ENCODE data around the gene UHRF2. TPM values are rescaled to one million over a fixed set of nuclear protein-coding genes. Genes with fewer than 3 reads are reported as not detected.

Gene UHRF2
- polyA plus RNA-seq, 1 experiment = 31.1 TPM

DNA sequence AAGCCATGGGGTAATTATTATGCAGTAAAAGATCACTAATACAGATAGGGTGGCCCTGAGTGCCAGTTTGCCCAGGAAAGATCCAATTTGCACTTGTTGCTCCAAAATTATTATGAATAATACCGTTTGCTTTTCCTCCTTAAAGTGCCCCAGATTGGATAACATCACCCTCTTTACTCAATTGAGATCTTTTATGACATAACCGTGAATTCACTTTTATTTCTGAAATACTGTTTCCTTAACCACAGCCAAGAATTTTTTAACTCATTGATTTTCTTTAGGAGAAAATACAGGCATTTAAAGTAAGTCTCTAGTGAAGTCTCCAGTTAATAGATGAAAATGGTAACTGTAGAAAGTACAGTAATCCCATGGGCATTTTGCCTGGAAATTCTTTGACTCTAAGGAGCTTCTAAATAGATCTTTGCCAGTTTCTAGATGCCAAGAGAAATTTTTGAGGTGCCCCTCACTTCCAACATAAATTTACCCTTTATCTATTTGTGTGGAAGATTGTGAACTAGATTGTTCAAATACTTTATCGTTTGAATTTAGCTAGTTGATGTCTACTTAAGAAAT is 99.2 kb downstream of the UHRF2 start:
- CTCF ChIA-PET = interaction anchor here (1.0 kb wide), 1 partner anchor 159 kb away, joined by 4 read pairs; no protein-coding TSS in a partner anchor
- Histone ChIP-seq H3K27me3 (ENCODE audit: control insufficient read depth, insufficient read depth, low read length) (no peaks in the 10 kb centered on the region), H3K4me3 (ENCODE audit: low read depth, low read length) (no peak overlapping the region), H3K36me3 (ENCODE audit: control insufficient read depth, insufficient read depth, low read length) (peaks cover 1% of the 10 kb centered on the region; the same call in 1 of the 2 replicates)
- POLR2A ChIA-PET = no interaction called here
- no peak for DNase-seq (ENCODE audit: low read depth)
- TF ChIP-seq CTCF (IDR thresholded peaks at IDR 0.05; ENCODE audit: insufficient read depth, low read depth, low read length) = no peak

GRCh38 chr9:6522263-6522662 is 109.3 kb downstream of the UHRF2 start:
- H3K27me3 ChIP-seq (ENCODE audit: control insufficient read depth, insufficient read depth, low read length) = no peaks in the 10 kb centered on the region
- no peak overlapping the region for H3K4me3 ChIP-seq (ENCODE audit: low read depth, low read length)
- TF ChIP-seq CTCF (IDR thresholded peaks at IDR 0.05; ENCODE audit: insufficient read depth, low read depth, low read length) = no peak
- ChIA-PET POLR2A (no interaction called here), CTCF (no interaction called here)
- no peaks in the 10 kb centered on the region for H3K36me3 ChIP-seq (ENCODE audit: control insufficient read depth, insufficient read depth, low read length)
- no peak for DNase-seq (ENCODE audit: low read depth)

DNA sequence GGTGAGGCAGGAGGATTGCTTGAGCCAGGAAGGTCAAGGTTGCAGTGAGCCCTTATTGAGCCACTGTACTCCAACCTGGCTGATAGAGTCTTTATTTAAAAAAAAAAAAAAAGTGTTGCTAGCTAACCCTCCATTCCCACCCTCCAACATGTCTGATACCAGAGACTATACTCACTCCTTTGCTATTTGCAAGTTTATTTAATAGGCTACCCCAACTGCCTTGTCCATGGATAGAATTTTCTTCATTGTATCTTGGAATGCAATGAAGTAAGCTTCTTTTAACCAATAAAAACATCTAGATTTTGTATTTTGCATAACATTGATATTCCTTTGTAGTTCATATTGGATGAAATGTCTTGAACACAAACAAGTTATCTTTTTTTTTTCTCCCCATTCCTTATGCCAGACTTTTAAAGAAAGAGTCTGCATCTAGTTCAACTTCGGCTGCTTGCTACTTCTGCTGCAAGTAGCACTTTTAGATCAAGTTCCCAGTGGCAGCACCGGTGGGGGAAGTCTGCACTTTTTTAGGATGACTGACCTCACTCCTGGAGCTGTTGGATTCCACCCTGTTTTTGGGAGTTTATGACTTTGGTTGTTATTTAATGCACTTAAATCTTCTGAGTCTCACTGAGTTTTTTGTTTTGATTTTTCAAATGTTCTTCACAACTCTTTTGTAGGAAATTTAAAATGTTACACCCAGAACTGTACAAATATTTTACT is 112.5 kb downstream of the UHRF2 start:
- H3K4me3 ChIP-seq (ENCODE audit: low read depth, low read length) = no peak overlapping the region
- CTCF ChIA-PET = interaction anchor here (0.6 to 1.1 kb wide), 2 partner anchors 10 to 20 kb away, joined by 3 read pairs; no protein-coding TSS in a partner anchor
- H3K27me3 ChIP-seq (ENCODE audit: control insufficient read depth, insufficient read depth, low read length) = no peaks in the 10 kb centered on the region
- POLR2A ChIA-PET = no interaction called here
- DNase-seq (ENCODE audit: low read depth) = no peak
- H3K36me3 ChIP-seq (ENCODE audit: control insufficient read depth, insufficient read depth, low read length) = no peaks in the 10 kb centered on the region
- TF ChIP-seq CTCF (IDR thresholded peaks at IDR 0.05; ENCODE audit: insufficient read depth, low read depth, low read length) = no peak

- ChIA-PET POLR2A (no interaction called here), CTCF (interaction anchor here (1.0 kb wide), 1 partner anchor 16 kb away, joined by 3 read pairs; no protein-coding TSS in a partner anchor)
Measured at GRCh38 chr9:6535594-6535993, 122.6 kb downstream of the UHRF2 start.

More at GRCh38 chr9:6535594-6535993, 122.6 kb downstream of the UHRF2 start:
- Histone ChIP-seq H3K27me3 (ENCODE audit: control insufficient read depth, insufficient read depth, low read length) (no peaks in the 10 kb centered on the region), H3K4me3 (ENCODE audit: low read depth, low read length) (no peak overlapping the region), H3K36me3 (ENCODE audit: control insufficient read depth, insufficient read depth, low read length) (no peaks in the 10 kb centered on the region)
- TF ChIP-seq CTCF (IDR thresholded peaks at IDR 0.05; ENCODE audit: insufficient read depth, low read depth, low read length) = no peak
- no peak for DNase-seq (ENCODE audit: low read depth)
